IPS DF 19.7 (cell line): ENCODE measurements around the gene TMEM134.

Experiments used
- DNase-seq: peaks from one replicate; pipeline ENCODE4 v3.0.0-alpha.2; 2013; ENCODE audit warnings: low read depth, low spot score

The TMEM134 gene

GRCh38 chr11:67422891-67423290, 46.2 kb downstream of the TMEM134 start:
- no peak for DNase-seq

- no peak for DNase-seq
Observed at GRCh38 chr11:67421430-67422031, 47.5 kb downstream of the TMEM134 start.

- DNase-seq = no peak
Observed at GRCh38 chr11:67420646-67421429, 48.2 kb downstream of the TMEM134 start.

- DNase-seq = no peak
Observed at GRCh38 chr11:67420147-67420645, 48.9 kb downstream of the TMEM134 start.

- no peak for DNase-seq
Observed at GRCh38 chr11:67419325-67420049, 49.6 kb downstream of the TMEM134 start.

GRCh38 chr11:67418476-67419281, 50.4 kb downstream of the TMEM134 start:
- DNase-seq = no peak

- DNase-seq = no peak
Observed at GRCh38 chr11:67417425-67417824, 51.6 kb downstream of the TMEM134 start.

GRCh38 chr11:67416416-67417335, 52.4 kb downstream of the TMEM134 start:
- DNase-seq = no peak

GRCh38 chr11:67415501-67416304, 53.3 kb downstream of the TMEM134 start, which contains the start of gene CARNS1:
TSS of gene CARNS1 (plus strand) at chr11:67415678. CDS start at chr11:67416200, 522 bp downstream.
- DNase-seq = no peak

GRCh38 chr11:67413266-67413849, 55.7 kb downstream of the TMEM134 start:
- no peak for DNase-seq

- DNase-seq = no peak
Observed at GRCh38 chr11:67412495-67413179, 56.4 kb downstream of the TMEM134 start.

- DNase-seq = no peak
Observed at GRCh38 chr11:67411785-67412152, 57.3 kb downstream of the TMEM134 start.
